HAP-1 (cell line): ENCODE data around the gene PHYKPL.
"Not testable (repeated sequence)": the region's sequence is repeated elsewhere in the genome, so short reads cannot be mapped to it uniquely, and the experiment has no call there.

Experiments used
- DNase-seq, 2 experiments: peaks; one replicate each; pipeline ENCODE4 v3.0.0-alpha.2; 2016 to 2020; ENCODE audit warnings: low spot score in 2 of 2
- H3K27me3 ChIP-seq: fragments of 250-450 bp; sonication (Bioruptor Pico); 2 replicates; pipeline ENCODE4 v1.5.1; 2020; ENCODE audit warnings: low read depth, mild to moderate bottlenecking, moderate library complexity
- H3K36me3 ChIP-seq: fragments of 250-450 bp; sonication (Bioruptor Pico); replicated peaks from 2 replicates; pipeline ENCODE4 v1.5.1; 2020; ENCODE audit warnings: mild to moderate bottlenecking
- H3K4me1 ChIP-seq: fragments of 250-450 bp; sonication (Bioruptor Pico); 2 replicates; pipeline ENCODE4 v1.5.1; 2020; ENCODE audit warnings: mild to moderate bottlenecking
- H3K4me3 ChIP-seq: fragments of 250-450 bp; sonication (Bioruptor Pico); 2 replicates; pipeline ENCODE4 v1.5.1; 2020; ENCODE audit warnings: mild to moderate bottlenecking, moderate library complexity
- H3K9me3 ChIP-seq: fragments of 250-450 bp; sonication (Bioruptor Pico); 2 replicates; pipeline ENCODE4 v1.5.1; 2020; ENCODE audit warnings: mild to moderate bottlenecking, moderate library complexity
- in situ Hi-C: fragments of 300-500 bp; cut with MboI; formaldehyde crosslinking; loops from 3 replicates; pipeline ENCODE4 v1.14.3; 2020; ENCODE audit warnings: low sequenced_read_pairs, inconsistent platforms, mixed read lengths

The PHYKPL gene

DNA sequence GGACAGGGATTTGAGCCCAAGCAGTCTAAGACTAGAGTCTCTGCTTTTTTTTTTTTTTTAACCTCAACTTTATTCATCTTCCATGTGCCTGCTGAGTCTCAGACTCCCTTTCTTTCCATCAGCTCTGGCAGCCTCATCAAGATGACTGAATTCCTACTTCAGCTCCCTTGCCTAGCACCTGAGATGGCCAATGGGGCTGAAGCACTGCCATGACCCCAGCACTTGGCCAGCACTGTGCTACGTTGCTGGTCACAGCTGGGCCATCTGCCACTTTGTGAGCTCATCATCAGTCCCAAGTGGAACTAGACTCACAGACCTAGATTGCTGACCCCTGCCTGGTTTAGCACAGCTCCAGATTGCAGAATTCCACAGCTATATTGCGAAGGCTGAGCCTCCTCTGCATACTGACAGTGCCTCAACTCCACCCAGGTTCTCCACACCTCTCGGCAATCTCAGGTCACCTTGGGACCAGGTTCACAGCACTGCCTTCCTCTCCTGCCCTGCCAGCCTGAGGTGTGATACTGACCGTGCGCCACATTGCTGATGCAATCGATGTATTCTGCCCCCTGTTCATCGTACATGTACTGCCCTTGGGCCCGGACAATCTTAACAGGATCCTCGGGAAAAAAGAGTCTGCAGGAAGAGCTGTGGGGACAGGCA lies 1.6 kb downstream of the PHYKPL start:
- peak overlapping the region; percentile 73 for H3K4me3 ChIP-seq
- in situ Hi-C loops, result no loop called here
- no peaks in the 10 kb centered on the region for H3K27me3 ChIP-seq
- H3K4me1 ChIP-seq, result peaks cover 8% of the 10 kb centered on the region
- no peak for DNase-seq
- peaks cover 56% of the 10 kb centered on the region for H3K36me3 ChIP-seq
- H3K9me3 ChIP-seq, result no peaks in the 10 kb centered on the region

DNA sequence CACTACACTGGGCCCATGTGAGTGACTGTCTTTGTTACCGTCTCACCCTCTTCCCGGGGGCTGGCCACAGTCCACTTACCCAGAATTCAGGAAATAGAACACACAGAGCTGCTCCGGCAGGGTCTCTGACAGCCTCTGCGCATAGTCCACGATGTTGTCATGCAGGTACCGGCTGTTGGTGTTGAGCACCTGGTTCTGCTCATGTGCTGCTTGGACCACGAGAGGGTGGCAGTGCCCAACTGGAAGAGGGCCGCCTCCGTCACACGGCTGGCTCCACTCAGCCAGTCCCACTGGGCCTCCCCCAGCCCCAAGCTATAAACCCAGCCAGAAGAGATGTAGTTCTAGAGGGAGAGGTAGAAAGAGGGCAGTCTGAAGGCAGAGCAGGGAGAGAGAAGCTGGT lies 2.7 kb downstream of the PHYKPL start:
- Histone ChIP-seq H3K27me3 (no peaks in the 10 kb centered on the region), H3K9me3 (no peaks in the 10 kb centered on the region), H3K36me3 (peaks cover 64% of the 10 kb centered on the region), H3K4me1 (peaks cover 8% of the 10 kb centered on the region), H3K4me3 (no peak overlapping the region)
- DNase-seq, result no peak
- in situ Hi-C loops, result no loop called here

DNA sequence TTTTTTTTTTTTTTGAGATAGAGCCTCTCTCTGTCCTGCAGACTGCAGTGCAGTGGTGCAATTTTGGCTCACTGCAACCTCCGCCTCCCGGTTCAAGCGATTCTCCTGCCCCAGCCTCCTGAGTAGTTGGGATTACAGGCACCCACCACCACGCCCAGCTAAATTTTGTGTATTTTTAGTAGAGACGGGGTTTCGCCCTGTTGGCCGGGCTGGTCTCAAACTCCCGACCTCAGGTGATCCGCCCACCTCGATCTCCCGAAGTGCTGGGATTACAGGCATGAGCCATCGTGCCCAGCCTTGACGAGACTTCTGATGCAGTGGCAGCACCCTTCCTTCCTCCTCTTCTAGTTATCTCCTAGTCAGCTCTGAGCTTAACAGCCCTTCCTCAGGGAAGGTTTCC lies 3.5 kb downstream of the PHYKPL start:
- H3K4me1 ChIP-seq, H3K4me3 ChIP-seq, H3K9me3 ChIP-seq, DNase-seq, H3K27me3 ChIP-seq, in situ Hi-C loops: not testable (repeated sequence)
- H3K36me3 ChIP-seq, result peaks cover 72% of the 10 kb centered on the region

DNA sequence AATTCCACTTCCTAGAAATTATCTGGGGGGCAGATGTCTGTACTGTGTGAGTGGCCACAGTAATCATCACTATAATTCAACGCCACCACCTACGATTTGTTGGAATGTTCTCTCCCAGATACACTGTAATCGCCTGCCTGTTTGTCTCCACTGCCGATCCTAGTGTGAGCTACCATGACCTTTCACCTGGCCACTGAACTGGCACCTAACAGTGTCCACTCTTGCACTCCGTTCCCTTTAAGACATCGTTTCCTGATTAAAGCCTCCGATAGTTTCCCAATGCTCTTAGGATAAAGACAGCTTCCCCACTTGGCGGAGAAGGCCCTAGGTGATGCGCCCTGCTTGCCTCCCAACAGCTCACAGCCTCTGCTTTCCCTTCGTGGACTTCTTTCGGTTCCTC lies 4.0 kb downstream of the PHYKPL start:
- Histone ChIP-seq H3K36me3 (peaks cover 77% of the 10 kb centered on the region), H3K9me3 (no peaks in the 10 kb centered on the region), H3K4me1 (peaks cover 8% of the 10 kb centered on the region), H3K27me3 (no peaks in the 10 kb centered on the region), H3K4me3 (no peak overlapping the region)
- DNase-seq, result no peak
- in situ Hi-C loops, result no loop called here

DNA sequence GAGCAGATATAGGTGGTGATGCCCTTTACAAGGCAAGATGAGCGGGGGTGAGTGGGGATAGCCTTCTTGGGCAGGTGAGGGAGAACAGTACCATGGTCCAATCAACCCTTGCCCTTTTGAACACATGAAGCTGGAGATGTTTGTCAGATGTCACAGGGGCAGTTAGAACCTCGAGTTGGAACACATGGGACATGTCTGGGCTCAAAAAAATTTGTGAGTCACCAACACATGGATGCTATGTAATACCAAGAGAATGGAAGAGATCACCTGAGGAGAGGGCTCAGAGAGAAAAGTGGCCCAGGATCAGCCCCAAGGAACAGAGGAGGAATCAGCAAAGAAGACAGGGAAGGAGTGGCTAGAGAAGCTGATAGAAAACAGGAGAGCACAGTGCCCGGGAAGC lies 4.7 kb downstream of the PHYKPL start:
- peaks cover 81% of the 10 kb centered on the region for H3K36me3 ChIP-seq
- H3K27me3 ChIP-seq, result no peaks in the 10 kb centered on the region
- H3K4me1 ChIP-seq, result peaks cover 8% of the 10 kb centered on the region
- H3K4me3 ChIP-seq, result no peak overlapping the region
- no peak for DNase-seq
- no peaks in the 10 kb centered on the region for H3K9me3 ChIP-seq
- in situ Hi-C loops, result no loop called here

DNA sequence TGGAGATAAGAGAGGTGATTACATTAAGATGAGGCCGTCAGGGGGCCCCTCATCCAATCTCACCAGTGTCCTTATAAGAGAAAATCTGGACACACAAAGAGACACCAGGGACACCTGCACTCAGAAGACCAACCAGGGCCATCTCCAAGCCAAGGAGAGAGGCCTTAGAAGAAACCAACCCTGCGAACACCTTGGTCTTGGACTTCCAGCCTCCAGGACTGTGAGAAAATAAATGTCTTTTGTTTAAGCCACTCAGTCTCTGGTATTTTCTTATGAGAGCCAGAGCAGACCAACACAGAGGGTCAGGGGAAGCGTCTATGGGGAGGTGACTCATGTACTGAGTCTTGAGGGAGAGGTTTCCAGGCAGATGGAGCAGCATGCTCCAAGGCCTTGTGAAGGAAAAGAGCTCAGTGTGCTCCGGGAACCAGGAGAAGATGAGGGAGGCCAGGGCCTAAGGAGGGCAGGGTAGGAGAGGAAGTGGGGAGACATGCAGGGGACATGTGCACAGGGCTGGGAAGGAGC lies 5.4 kb downstream of the PHYKPL start:
- Histone ChIP-seq H3K4me3 (no peak overlapping the region), H3K36me3 (peaks cover 88% of the 10 kb centered on the region), H3K4me1 (peaks cover 8% of the 10 kb centered on the region), H3K9me3 (no peaks in the 10 kb centered on the region), H3K27me3 (no peaks in the 10 kb centered on the region)
- no peak for DNase-seq
- in situ Hi-C loops, result no loop called here

DNA sequence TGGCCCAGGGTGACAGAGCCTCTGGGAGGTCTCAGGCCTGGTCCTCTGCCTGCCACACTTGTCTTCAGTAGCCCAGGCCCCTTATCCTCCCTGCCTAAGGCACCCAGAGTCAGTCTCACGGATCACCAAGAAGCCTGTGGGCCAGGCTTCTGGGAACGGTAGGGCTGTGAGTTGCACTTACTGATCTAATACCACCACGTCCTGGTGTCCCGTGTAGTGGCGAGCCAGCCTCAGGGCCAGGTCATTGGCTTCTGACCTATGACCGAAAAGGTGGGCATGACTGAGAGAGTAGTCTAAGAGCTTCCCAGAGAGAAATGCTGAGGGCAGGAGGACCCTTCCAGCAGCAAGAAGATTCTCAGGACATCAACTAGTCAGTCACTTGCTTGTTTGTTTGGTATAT lies 7.4 kb downstream of the PHYKPL start:
- H3K36me3 ChIP-seq, result peaks cover 87% of the 10 kb centered on the region

DNA sequence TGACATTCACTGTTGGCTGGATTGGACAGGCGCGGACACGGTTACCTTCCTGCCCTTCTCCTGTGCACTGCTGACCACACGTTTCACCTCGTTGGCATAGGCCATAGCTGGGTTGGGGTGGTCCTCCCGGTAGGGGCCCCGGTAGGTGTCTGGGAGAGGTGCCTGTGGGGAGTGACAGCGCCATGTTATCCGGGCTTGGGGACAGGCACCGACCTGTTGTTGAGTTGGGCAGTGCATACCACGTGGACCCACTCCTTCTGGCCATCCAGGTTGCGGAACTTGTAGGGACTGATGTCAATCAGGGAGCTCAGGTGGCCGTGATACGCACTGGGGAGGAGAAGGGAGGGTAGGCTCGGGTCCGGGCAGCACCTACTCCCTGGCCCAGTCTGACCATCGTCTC lies 8.2 kb downstream of the PHYKPL start:
- Histone ChIP-seq H3K27me3 (no peaks in the 10 kb centered on the region), H3K4me3 (no peak overlapping the region), H3K9me3 (no peaks in the 10 kb centered on the region), H3K4me1 (no peaks in the 10 kb centered on the region), H3K36me3 (peaks cover 84% of the 10 kb centered on the region)
- in situ Hi-C loops, result no loop called here
- DNase-seq, result no peak

More for the DNA sequence above, 7.4 kb downstream of the PHYKPL start:
- H3K4me3 ChIP-seq, result no peak overlapping the region
- no peak for DNase-seq
- no peaks in the 10 kb centered on the region for H3K9me3 ChIP-seq
- in situ Hi-C loops, result no loop called here
- H3K27me3 ChIP-seq, result no peaks in the 10 kb centered on the region
- no peaks in the 10 kb centered on the region for H3K4me1 ChIP-seq

DNA sequence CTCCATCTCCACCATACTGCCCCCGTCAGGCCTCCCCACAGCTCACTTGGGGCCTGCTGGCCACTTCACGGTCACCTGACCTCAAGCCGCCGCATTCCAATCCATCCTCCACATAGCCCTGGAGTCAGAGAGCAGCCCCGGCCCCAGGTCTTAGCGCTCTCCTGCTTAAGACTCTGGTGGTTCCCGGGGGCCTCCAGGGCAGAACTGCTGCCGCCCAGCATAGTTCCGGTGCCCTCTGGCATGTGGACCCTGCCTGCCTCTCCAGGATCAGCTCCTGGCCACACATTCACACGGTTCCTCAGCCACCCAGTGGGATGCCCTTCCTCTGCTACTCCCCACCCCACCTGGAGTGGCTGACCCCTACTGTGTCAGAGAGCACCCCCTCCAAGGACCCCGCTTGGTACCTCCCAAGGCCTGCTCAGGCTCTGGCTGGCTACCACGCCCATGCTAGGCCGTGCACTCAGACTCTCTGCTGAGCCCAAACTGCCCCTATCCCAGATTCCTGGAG lies 8.7 kb downstream of the PHYKPL start:
- DNase-seq, result no peak
- in situ Hi-C loops, result no loop called here
- Histone ChIP-seq H3K36me3 (peaks cover 80% of the 10 kb centered on the region), H3K9me3 (no peaks in the 10 kb centered on the region), H3K27me3 (no peaks in the 10 kb centered on the region), H3K4me1 (no peaks in the 10 kb centered on the region), H3K4me3 (no peak overlapping the region)

DNA sequence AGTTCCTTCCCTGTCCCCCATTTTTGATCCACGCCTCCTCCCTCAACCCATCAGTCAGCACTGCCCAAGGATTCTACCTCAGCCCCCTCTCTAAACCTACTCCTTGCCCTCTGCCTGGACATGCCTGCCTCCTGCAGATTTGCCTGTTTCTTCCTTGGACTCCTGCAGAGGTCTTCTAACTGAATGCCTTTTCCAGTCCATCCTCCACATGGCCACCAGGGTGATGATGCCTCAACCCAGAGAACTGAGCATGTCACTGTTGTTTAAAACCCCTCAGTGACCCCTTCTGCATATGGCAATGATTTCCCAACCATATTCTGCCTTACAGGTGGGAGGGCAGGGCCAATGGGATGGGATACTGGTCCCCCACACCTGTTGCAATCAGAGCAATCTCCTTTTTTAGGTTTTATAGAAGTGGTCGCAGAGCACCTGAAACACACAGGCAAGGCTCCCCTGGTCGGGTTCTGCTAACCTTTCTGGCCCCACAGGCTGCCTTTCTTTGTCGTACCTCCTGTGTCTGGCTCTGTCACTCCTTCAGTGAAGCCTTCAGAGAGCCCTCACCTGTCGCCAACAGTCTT lies 9.3 kb downstream of the PHYKPL start:
- Histone ChIP-seq H3K36me3 (peaks cover 79% of the 10 kb centered on the region), H3K4me1 (0 out of 2 replicates have a peak, but pooled peaks cover 3% of the 10 kb centered on the region), H3K4me3 (no peak overlapping the region), H3K9me3 (no peaks in the 10 kb centered on the region), H3K27me3 (no peaks in the 10 kb centered on the region)
- in situ Hi-C loops, result no loop called here
- no peak for DNase-seq

DNA sequence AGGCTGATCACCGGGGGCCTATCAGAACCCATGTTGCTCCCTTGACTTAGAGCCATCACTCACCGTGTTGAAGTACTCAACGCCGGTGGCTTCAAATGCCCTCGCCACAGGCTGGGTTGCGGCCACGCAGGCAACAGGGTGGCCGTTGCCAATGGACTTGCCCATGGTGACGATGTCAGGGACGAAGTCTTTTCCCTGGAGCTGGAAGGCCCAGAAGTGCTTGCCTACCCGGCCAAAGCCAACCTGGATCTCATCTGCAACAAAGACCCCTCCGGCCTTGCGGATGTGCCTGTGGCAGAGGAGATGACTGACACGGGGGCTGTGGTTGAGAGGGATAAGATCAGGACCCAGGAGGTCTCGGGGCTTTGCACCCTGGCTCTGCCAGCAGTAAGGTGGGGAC lies 10.3 kb downstream of the PHYKPL start:
- in situ Hi-C loops, result no loop called here
- Histone ChIP-seq H3K4me1 (0 out of 2 replicates have a peak, but pooled peaks cover 4% of the 10 kb centered on the region), H3K4me3 (no peak overlapping the region), H3K27me3 (no peaks in the 10 kb centered on the region), H3K9me3 (no peaks in the 10 kb centered on the region), H3K36me3 (peaks cover 72% of the 10 kb centered on the region)
- no peak for DNase-seq

DNA sequence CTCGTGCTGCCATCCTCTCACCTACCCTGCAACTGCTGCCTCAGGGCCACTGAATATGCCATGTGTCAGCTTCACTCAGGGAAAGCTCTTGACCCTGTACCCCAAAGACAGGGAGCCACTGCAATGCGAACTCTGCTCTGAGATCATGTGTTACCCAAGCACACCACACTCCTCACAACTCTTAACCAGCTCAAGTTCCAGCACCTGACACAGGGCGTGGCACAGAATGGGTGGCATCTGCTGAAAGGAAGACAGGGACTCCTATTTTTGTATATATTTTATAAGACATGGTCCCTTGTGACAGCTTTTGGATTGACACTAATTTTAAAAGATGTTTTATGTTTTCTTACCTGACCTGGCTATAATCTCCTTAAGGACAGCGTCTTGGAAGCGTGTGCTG lies 10.7 kb downstream of the PHYKPL start:
- in situ Hi-C loops, result no loop called here
- H3K36me3 ChIP-seq, result peaks cover 73% of the 10 kb centered on the region
- no peaks in the 10 kb centered on the region for H3K9me3 ChIP-seq
- DNase-seq, result no peak
- H3K4me3 ChIP-seq, result no peak overlapping the region
- no peaks in the 10 kb centered on the region for H3K27me3 ChIP-seq
- 0 out of 2 replicates have a peak, but pooled peaks cover 4% of the 10 kb centered on the region for H3K4me1 ChIP-seq

DNA sequence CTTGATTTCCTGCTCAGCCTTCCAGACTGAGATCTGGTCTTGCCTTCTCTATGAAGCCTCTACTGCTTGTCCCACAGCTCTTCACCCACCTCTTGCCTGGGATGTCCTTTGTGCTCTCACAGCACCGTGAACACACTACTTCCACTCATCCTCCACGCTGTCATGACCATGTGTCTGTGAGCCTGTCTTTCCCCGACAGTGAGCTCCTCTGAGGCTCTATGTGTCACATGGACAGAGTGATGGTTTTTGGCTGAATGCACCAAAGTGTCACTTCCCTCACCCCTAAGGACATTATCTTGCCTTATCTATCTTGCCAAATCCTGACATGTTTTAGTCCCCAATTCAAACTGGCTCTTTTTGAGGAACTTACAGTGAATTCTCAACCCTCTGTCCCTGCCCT lies 11.3 kb downstream of the PHYKPL start:
- in situ Hi-C loops, result no loop called here
- Histone ChIP-seq H3K4me3 (no peak overlapping the region), H3K4me1 (0 out of 2 replicates have a peak, but pooled peaks cover 4% of the 10 kb centered on the region), H3K27me3 (no peaks in the 10 kb centered on the region), H3K9me3 (no peaks in the 10 kb centered on the region), H3K36me3 (peaks cover 73% of the 10 kb centered on the region)
- DNase-seq, result no peak

DNA sequence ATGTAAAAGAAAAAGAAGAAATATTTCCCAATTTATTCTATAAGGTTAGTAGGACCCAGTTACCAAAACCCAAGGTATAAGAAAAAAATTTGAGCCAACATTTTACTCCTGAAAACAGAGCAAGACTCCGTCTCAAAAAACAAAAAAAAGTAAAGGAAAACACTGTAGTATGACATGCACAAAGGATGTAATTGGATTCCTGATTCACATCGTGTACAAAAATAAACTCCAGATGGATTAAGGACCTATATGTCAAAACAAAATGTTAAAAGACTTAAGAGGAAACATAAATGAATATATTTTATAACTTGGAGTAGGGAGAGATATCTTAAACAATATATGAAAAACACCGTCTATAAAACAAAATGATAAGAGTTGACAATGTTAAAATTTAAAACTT lies 13.8 kb downstream of the PHYKPL start:
- Histone ChIP-seq H3K27me3 (no peaks in the 10 kb centered on the region), H3K9me3 (no peaks in the 10 kb centered on the region), H3K4me3 (no peak overlapping the region), H3K36me3 (peaks cover 77% of the 10 kb centered on the region), H3K4me1 (0 out of 2 replicates have a peak, but pooled peaks cover 4% of the 10 kb centered on the region)
- in situ Hi-C loops, result no loop called here
- DNase-seq, result no peak
